Activated CD4-positive, CD25-positive, alpha-beta regulatory T cell treated with anti-CD3 and anti-CD28 coated beads, Interleukin-2, amount 50 U/mL, for 24 hours (primary cell): Measurements from ENCODE around the gene ACOXL.
A peak's percentile ranks its signal among the peaks of the same experiment; 100 is the strongest.
"Not testable (repeated sequence)": the region's sequence is repeated elsewhere in the genome, so short reads cannot be mapped to it uniquely, and the experiment has no call there.

Experiments used
- ATAC-seq, 2 donors: fragments of 150-1000 bp; cut with Tn5 transposase; one replicate each; pipeline ENCODE4 v1.10.0; 2021; ENCODE audit warnings: mild to moderate bottlenecking in 1 of 2, moderate library complexity in 1 of 2

The ACOXL gene

GRCh38 chr2:110832740-110833139 is 100.4 kb downstream of the ACOXL start:
- no peak for ATAC-seq

GRCh38 chr2:110834134-110834827 is 101.9 kb downstream of the ACOXL start:
- ATAC-seq, result no peak

- ATAC-seq, result no peak
Observed at GRCh38 chr2:110836671-110837070, 104.3 kb downstream of the ACOXL start.

- ATAC-seq, result no peak
Observed at GRCh38 chr2:110837446-110838409, 105.4 kb downstream of the ACOXL start.

GRCh38 chr2:110838657-110839384 is 106.4 kb downstream of the ACOXL start:
- no peak for ATAC-seq

- ATAC-seq, result no peak
Observed at GRCh38 chr2:110840508-110840907, 108.1 kb downstream of the ACOXL start.

GRCh38 chr2:110842048-110842447 is 109.7 kb downstream of the ACOXL start:
- no peak for ATAC-seq

GRCh38 chr2:110843496-110843895 is 111.1 kb downstream of the ACOXL start:
- ATAC-seq, result no peak

- no peak for ATAC-seq
Observed at GRCh38 chr2:110843959-110844510, 111.7 kb downstream of the ACOXL start.

GRCh38 chr2:110847651-110848050 is 115.3 kb downstream of the ACOXL start:
- peak in 1 of 2 donors; percentile 27 for ATAC-seq

GRCh38 chr2:110848071-110848470 is 115.7 kb downstream of the ACOXL start:
- ATAC-seq, result no peak

GRCh38 chr2:110848519-110849030 is 116.2 kb downstream of the ACOXL start:
- no peak for ATAC-seq

- ATAC-seq, result no peak
Observed at GRCh38 chr2:110851531-110851930, 119.2 kb downstream of the ACOXL start.

- ATAC-seq, result no peak
Observed at GRCh38 chr2:110852051-110852450, 119.7 kb downstream of the ACOXL start.

GRCh38 chr2:110852541-110853263 is 120.3 kb downstream of the ACOXL start:
- ATAC-seq, result peak; percentile 22 to 36

- peak in 1 of 2 donors; percentile 12 for ATAC-seq
Observed at GRCh38 chr2:110853516-110853915, 121.1 kb downstream of the ACOXL start.

GRCh38 chr2:110853948-110854347 is 121.6 kb downstream of the ACOXL start:
- no peak for ATAC-seq

GRCh38 chr2:110854355-110855081 is 122.1 kb downstream of the ACOXL start:
- no peak for ATAC-seq

GRCh38 chr2:110855841-110856240 is 123.5 kb downstream of the ACOXL start:
- not testable (repeated sequence) for ATAC-seq

GRCh38 chr2:110858135-110858725 is 125.9 kb downstream of the ACOXL start:
- peak; percentile 97 to 98 for ATAC-seq
